ENCODE data around the gene LSAMP. TPM values are rescaled to one million over a fixed set of nuclear protein-coding genes. Genes with fewer than 3 reads are reported as not detected.

The LSAMP gene
- total RNA-seq, 1 experiment from 2014 or later, result not detected

- H3K79me2 ChIP-seq (ENCODE audit: low read depth), result no peaks in the 10 kb centered on the region
- TF ChIP-seq, protein P1, sequence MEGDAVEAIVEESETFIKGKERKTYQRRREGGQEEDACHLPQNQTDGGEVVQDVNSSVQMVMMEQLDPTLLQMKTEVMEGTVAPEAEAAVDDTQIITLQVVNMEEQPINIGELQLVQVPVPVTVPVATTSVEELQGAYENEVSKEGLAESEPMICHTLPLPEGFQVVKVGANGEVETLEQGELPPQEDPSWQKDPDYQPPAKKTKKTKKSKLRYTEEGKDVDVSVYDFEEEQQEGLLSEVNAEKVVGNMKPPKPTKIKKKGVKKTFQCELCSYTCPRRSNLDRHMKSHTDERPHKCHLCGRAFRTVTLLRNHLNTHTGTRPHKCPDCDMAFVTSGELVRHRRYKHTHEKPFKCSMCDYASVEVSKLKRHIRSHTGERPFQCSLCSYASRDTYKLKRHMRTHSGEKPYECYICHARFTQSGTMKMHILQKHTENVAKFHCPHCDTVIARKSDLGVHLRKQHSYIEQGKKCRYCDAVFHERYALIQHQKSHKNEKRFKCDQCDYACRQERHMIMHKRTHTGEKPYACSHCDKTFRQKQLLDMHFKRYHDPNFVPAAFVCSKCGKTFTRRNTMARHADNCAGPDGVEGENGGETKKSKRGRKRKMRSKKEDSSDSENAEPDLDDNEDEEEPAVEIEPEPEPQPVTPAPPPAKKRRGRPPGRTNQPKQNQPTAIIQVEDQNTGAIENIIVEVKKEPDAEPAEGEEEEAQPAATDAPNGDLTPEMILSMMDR (conservative IDR thresholded peaks at IDR 0.05), result no peak
- TF ChIP-seq EZH2 (IDR thresholded peaks at IDR 0.05; ENCODE audit: low read depth), result no peak
- intact Hi-C loops (cut with micrococcal nuclease; ENCODE audit: unreplicated experiment), result no loop called here
- no peaks in the 10 kb centered on the region for H3K36me3 ChIP-seq (ENCODE audit: low read depth)
- no peaks in the 10 kb centered on the region for H3K9me3 ChIP-seq (ENCODE audit: insufficient read depth, low read depth)
- H3F3A ChIP-seq (ENCODE audit: insufficient read depth, low read depth), result no peaks in the 10 kb centered on the region
- H3K9me2 ChIP-seq (ENCODE audit: insufficient read depth), result peaks cover 4% of the 10 kb centered on the region; the same call in 1 of the 2 replicates
- no peak overlapping the region for H3K4me2 ChIP-seq
- no peak overlapping the region for H3K4me3 ChIP-seq
- H3K27me3 ChIP-seq (ENCODE audit: insufficient read depth, low read depth), result peaks cover 22% of the 10 kb centered on the region
- no peaks in the 10 kb centered on the region for H3K4me1 ChIP-seq (replicated peaks; ENCODE audit: insufficient read depth)
- H2AFZ ChIP-seq, result no peak overlapping the region
- no peak overlapping the region for H3K27ac ChIP-seq
- ChIA-PET CTCF (no interaction called here), POLR2A (ENCODE audit: unreplicated experiment) (no interaction called here)
- no peaks in the 10 kb centered on the region for H4K20me1 ChIP-seq (ENCODE audit: insufficient read depth)
- no TSS peak for BruUV-seq (replicated peaks)
- no peak for DNase-seq
These were observed 2.8 kb downstream of the LSAMP start for GRCh38 chr3:116442331-116443021.

GRCh38 chr3:116441652-116442051 is 3.6 kb downstream of the LSAMP start:
- H3K4me3 ChIP-seq, result no peak overlapping the region
- no peaks in the 10 kb centered on the region for H3K4me1 ChIP-seq (replicated peaks; ENCODE audit: insufficient read depth)
- H3K36me3 ChIP-seq (ENCODE audit: low read depth), result no peaks in the 10 kb centered on the region
- no peaks in the 10 kb centered on the region for H3F3A ChIP-seq (ENCODE audit: insufficient read depth, low read depth)
- POLR2A ChIA-PET (ENCODE audit: unreplicated experiment), result no interaction called here
- H3K27me3 ChIP-seq (ENCODE audit: insufficient read depth, low read depth), result peaks cover 22% of the 10 kb centered on the region
- peaks cover 4% of the 10 kb centered on the region; the same call in 1 of the 2 replicates for H3K9me2 ChIP-seq (ENCODE audit: insufficient read depth)
- intact Hi-C loops (cut with micrococcal nuclease; ENCODE audit: unreplicated experiment), result no loop called here
- CTCF ChIA-PET, result no interaction called here
- DNase-seq, result no peak
- H3K4me2 ChIP-seq, result no peak overlapping the region
- BruUV-seq (replicated peaks), result no TSS peak
- H2AFZ ChIP-seq, result no peak overlapping the region
- H3K9me3 ChIP-seq (ENCODE audit: insufficient read depth, low read depth), result no peaks in the 10 kb centered on the region
- H4K20me1 ChIP-seq (ENCODE audit: insufficient read depth), result no peaks in the 10 kb centered on the region
- no peak overlapping the region for H3K27ac ChIP-seq
- TF ChIP-seq, protein P1 (conservative IDR thresholded peaks at IDR 0.05), result no peak
- TF ChIP-seq EZH2 (IDR thresholded peaks at IDR 0.05; ENCODE audit: low read depth), result no peak
- no peaks in the 10 kb centered on the region for H3K79me2 ChIP-seq (ENCODE audit: low read depth)

- H2AFZ ChIP-seq, result no peak overlapping the region
- DNase-seq, result no peak
- TF ChIP-seq, protein P1 (conservative IDR thresholded peaks at IDR 0.05), result no peak
- TF ChIP-seq EZH2 (IDR thresholded peaks at IDR 0.05; ENCODE audit: low read depth), result no peak
- no peaks in the 10 kb centered on the region for H3K36me3 ChIP-seq (ENCODE audit: low read depth)
- no peak overlapping the region for H3K4me3 ChIP-seq
- BruUV-seq (replicated peaks), result no TSS peak
- H3K9me2 ChIP-seq (ENCODE audit: insufficient read depth), result peaks cover 4% of the 10 kb centered on the region; the same call in 1 of the 2 replicates
- H3K4me2 ChIP-seq, result no peak overlapping the region
- intact Hi-C loops (cut with micrococcal nuclease; ENCODE audit: unreplicated experiment), result no loop called here
- H3K27me3 ChIP-seq (ENCODE audit: insufficient read depth, low read depth), result peaks cover 16% of the 10 kb centered on the region
- H3F3A ChIP-seq (ENCODE audit: insufficient read depth, low read depth), result no peaks in the 10 kb centered on the region
- H3K9me3 ChIP-seq (ENCODE audit: insufficient read depth, low read depth), result no peaks in the 10 kb centered on the region
- POLR2A ChIA-PET (ENCODE audit: unreplicated experiment), result no interaction called here
- H3K4me1 ChIP-seq (replicated peaks; ENCODE audit: insufficient read depth), result no peaks in the 10 kb centered on the region
- H3K27ac ChIP-seq, result no peak overlapping the region
- CTCF ChIA-PET, result no interaction called here
- no peaks in the 10 kb centered on the region for H4K20me1 ChIP-seq (ENCODE audit: insufficient read depth)
- H3K79me2 ChIP-seq (ENCODE audit: low read depth), result no peaks in the 10 kb centered on the region
These were observed 5.1 kb downstream of the LSAMP start for GRCh38 chr3:116440196-116440595.

All from PC-9 (cell line).